HepG2 (cell line): Measurements from ENCODE around the gene NCOA3. TPM values are rescaled to one million over a fixed set of nuclear protein-coding genes. Genes with fewer than 3 reads are reported as not detected.

Experiments
- ATF1 ChIP-seq: IDR thresholded peaks from 2 replicates; pipeline ENCODE4 v1.6.1; 2016; ENCODE audit warnings: mild to moderate bottlenecking, control low read depth
- DRAP1 ChIP-seq: IDR thresholded peaks from 2 replicates; pipeline ENCODE4 v1.6.1; 2016; ENCODE audit warnings: missing genetic modification reagents, missing compliant biosample characterization
- ETV5 ChIP-seq: IDR thresholded peaks from 2 replicates; pipeline ENCODE4 v1.6.1; 2018; ENCODE audit warnings: missing biosample characterization, missing genetic modification reagents, inconsistent platforms, borderline replicate concordance
- HNF1A ChIP-seq, 2 experiments: sonication (generic) in 1 of 2; formaldehyde crosslinking in 1 of 2; IDR thresholded peaks; 2 replicates each; pipeline versions ENCODE4 v1.4.0 to v1.6.1; 2016 to 2020; ENCODE audit warnings: borderline replicate concordance in 1 of 2, low read depth in 1 of 2, mild to moderate bottlenecking in 1 of 2, missing genetic modification reagents in 1 of 2
- KAT2B ChIP-seq: fragments of 150-350 bp; IDR thresholded peaks from 2 replicates; pipeline ENCODE4 v1.6.1; 2014; ENCODE audit warnings: low read depth, low read length, borderline replicate concordance
- MAFG ChIP-seq: sonication (generic); formaldehyde crosslinking; IDR thresholded peaks from 2 replicates; pipeline ENCODE4 v1.5.1; 2020; ENCODE audit warnings: mild to moderate bottlenecking, missing genetic modification reagents
- NCOR1 ChIP-seq: fragments of 200-600 bp; sonication (generic); IDR thresholded peaks from 2 replicates; pipeline ENCODE4 v1.7.0; 2017; ENCODE audit warnings: antibody characterized with exemption, low read length, borderline replicate concordance
- PHF21A ChIP-seq: sonication (generic); formaldehyde crosslinking; IDR thresholded peaks from 2 replicates; pipeline ENCODE4 v1.5.0; 2020; ENCODE audit warnings: mild to moderate bottlenecking, missing genetic modification reagents
- SOX6 ChIP-seq, 2 experiments: fragments of 450-650 bp in 1 of 2; sonication (generic) in 1 of 2; formaldehyde crosslinking in 1 of 2; IDR thresholded peaks; 2 replicates each; pipeline versions ENCODE4 v1.4.0 to v1.6.1; 2017 to 2020; ENCODE audit warnings: antibody characterized with exemption in 1 of 2, mild to moderate bottlenecking in 1 of 2, missing genetic modification reagents in 1 of 2
- THAP11 ChIP-seq: IDR thresholded peaks from 2 replicates; pipeline ENCODE4 v1.6.1; 2016; ENCODE audit warnings: missing biosample characterization, missing genetic modification reagents
- ZBTB25 ChIP-seq: IDR thresholded peaks from 2 replicates; pipeline ENCODE4 v1.6.1; 2018; ENCODE audit warnings: missing genetic modification reagents
- ZNF136 ChIP-seq: sonication (generic); formaldehyde crosslinking; IDR thresholded peaks from 2 replicates; pipeline ENCODE4 v1.8.1; 2022; ENCODE audit warnings: low read depth, mild to moderate bottlenecking, moderate library complexity, missing genetic modification reagents
- ZNF280B ChIP-seq: sonication (generic); formaldehyde crosslinking; IDR thresholded peaks from 2 replicates; pipeline ENCODE4 v1.5.0; 2020; ENCODE audit warnings: missing genetic modification reagents, mild to moderate bottlenecking, borderline replicate concordance
- ZNF484 ChIP-seq: sonication (generic); formaldehyde crosslinking; IDR thresholded peaks from 2 replicates; pipeline ENCODE4 v1.5.1; 2020; ENCODE audit warnings: mild to moderate bottlenecking, low read depth, missing genetic modification reagents, borderline replicate concordance
- ZNF598 ChIP-seq: sonication (generic); formaldehyde crosslinking; IDR thresholded peaks from 2 replicates; pipeline ENCODE4 v1.5.1; 2020; ENCODE audit warnings: mild to moderate bottlenecking, missing genetic modification reagents, borderline replicate concordance
- ZNF607 ChIP-seq: sonication (generic); formaldehyde crosslinking; IDR thresholded peaks from 2 replicates; pipeline ENCODE4 v1.5.1; 2020; ENCODE audit warnings: missing genetic modification reagents, mild to moderate bottlenecking, borderline replicate concordance
- ZNF713 ChIP-seq: sonication (generic); formaldehyde crosslinking; IDR thresholded peaks from 2 replicates; pipeline ENCODE4 v1.4.0; 2020; ENCODE audit warnings: mild to moderate bottlenecking, missing genetic modification reagents
- ZNF746 ChIP-seq: sonication (generic); formaldehyde crosslinking; IDR thresholded peaks from 2 replicates; pipeline ENCODE4 v1.8.0; 2022; ENCODE audit warnings: mild to moderate bottlenecking, missing genetic modification reagents
- ZNF747 ChIP-seq: sonication (generic); formaldehyde crosslinking; IDR thresholded peaks from 2 replicates; pipeline ENCODE4 v1.8.1; 2023; ENCODE audit warnings: missing genetic modification reagents, mild to moderate bottlenecking, borderline replicate concordance
- polyA plus RNA-seq, 8 experiments: library from polyadenylated mRNA; depleted of rRNA in 3 of 8; stranded (reverse) in 7 of 8; unstranded in 1 of 8; fragments of >200 nt; fragmentation: Illumina TruSeq in 4 of 8; extraction: Trizol in 4 of 8; gene quantifications; 2 replicates each; pipeline versions ENCODE4 v1.2.1 to v1.2.3, GENCODE V29; 2011 to 2016; ENCODE audit warnings: low read depth in 4 of 8, missing spikeins in 1 of 8, mixed read lengths in 1 of 8; ENCODE audit not compliant: insufficient read depth in 1 of 8
- total RNA-seq, 5 experiments: library from RNA; depleted of rRNA; stranded (reverse); fragments of >200 nt; fragmentation: Illumina TruSeq; extraction: Trizol; gene quantifications; 2 replicates each; pipeline ENCODE4 v1.2.3, GENCODE V29; 2016; ENCODE audit warnings: low read depth in 1 of 5

NCOA3 gene
- total and polyA plus RNA-seq, 2 of the 13 experiments (the other 11 are each of a cell fraction or from before 2014, with no cell fraction given): 35.0 to 56.8 TPM

GRCh38 chr20:47456952-47457724, 44.5 kb upstream of the NCOA3 start (continued):
- TF ChIP-seq ZNF280B (CRISPR knock-in tag) (no peak), THAP11 (CRISPR knock-in tag) (no peak), HNF1A (IDR thresholded peaks at IDR 0.05; ENCODE audit: low read depth) (0 out of 2 replicates have a peak, but pooled peaks have one; percentile 24), HNF1A (CRISPR knock-in tag; IDR thresholded peaks at IDR 0.05; ENCODE audit: borderline replicate concordance) (no peak), KAT2B (no peak), ATF1 (CRISPR knock-in tag) (no peak), DRAP1 (CRISPR knock-in tag) (no peak), ZNF746 (CRISPR knock-in tag) (no peak), PHF21A (no peak), ZNF484 (no peak), NCOR1 (no peak), ZNF136 (CRISPR knock-in tag) (no peak), ZNF607 (CRISPR knock-in tag) (no peak), ZBTB25 (CRISPR knock-in tag) (no peak), MAFG (CRISPR knock-in tag) (no peak), SOX6 (IDR thresholded peaks at IDR 0.05) (no peak), SOX6 (CRISPR knock-in tag; IDR thresholded peaks at IDR 0.05) (no peak; the same call in 1 of the 2 replicates), ZNF747 (CRISPR knock-in tag) (0 out of 2 replicates have a peak, but pooled peaks have one; percentile 14), ETV5 (CRISPR knock-in tag) (no peak), ZNF713 (CRISPR knock-in tag) (no peak), ZNF598 (CRISPR knock-in tag) (no peak)
